NB4 (cell line): ENCODE results near the gene SEC61A2.

Experiments used
- CTCF ChIP-seq: IDR thresholded peaks from one replicate; pipeline ENCODE4 v1.5.1; 2012; ENCODE audit warnings: low read depth, low read length
- MYC ChIP-seq: IDR thresholded peaks from 2 replicates; pipeline ENCODE4 v1.6.1; 2011; ENCODE audit warnings: low read depth, low read length

- no peak for TF ChIP-seq CTCF
- TF ChIP-seq MYC, result no peak
These were observed at the start of gene SEC61A2 for GRCh38 chr10:12129222-12130111.
